Endothelial cell (in vitro differentiated cells): ENCODE measurements around the gene SF1. TPM values are rescaled to one million over a fixed set of nuclear protein-coding genes. Genes with fewer than 3 reads are reported as not detected.

Experiments used
- DNase-seq: peaks from one replicate; pipeline ENCODE4 v3.0.0; 2021; ENCODE audit warnings: low spot score
- H3K27ac Mint-ChIP-seq: one replicate; pipeline ENCODE4 v1.8.0; 2021; ENCODE audit warnings: mixed read lengths, inconsistent platforms; ENCODE audit not compliant: unreplicated experiment
- H3K27me3 Mint-ChIP-seq: one replicate; pipeline ENCODE4 v1.8.0; 2021; ENCODE audit warnings: mild to moderate bottlenecking, moderate library complexity, mixed read lengths, inconsistent platforms; ENCODE audit not compliant: unreplicated experiment
- H3K36me3 Mint-ChIP-seq: one replicate; pipeline ENCODE4 v1.8.0; 2021; ENCODE audit warnings: mild to moderate bottlenecking, low read depth, mixed read lengths, inconsistent platforms; ENCODE audit not compliant: unreplicated experiment
- H3K4me1 Mint-ChIP-seq: one replicate; pipeline ENCODE4 v1.8.0; 2021; ENCODE audit warnings: mild to moderate bottlenecking, mixed read lengths, inconsistent platforms; ENCODE audit not compliant: unreplicated experiment
- H3K4me3 Mint-ChIP-seq: one replicate; pipeline ENCODE4 v1.8.0; 2021; ENCODE audit warnings: mild to moderate bottlenecking, mixed read lengths, inconsistent platforms; ENCODE audit not compliant: unreplicated experiment
- H3K9me3 Mint-ChIP-seq: one replicate; pipeline ENCODE4 v1.8.0; 2021; ENCODE audit warnings: mixed read lengths, inconsistent platforms; ENCODE audit not compliant: unreplicated experiment
- total RNA-seq: library from RNA; stranded (reverse); fragmentation: NEBNext Ultra II Directional; extraction: Animal tissue kit (Norgen Biotek cat#: 25700); gene quantifications from one replicate; pipeline ENCODE4 v1.2.1, GENCODE V29; 2021; ENCODE audit not compliant: unreplicated experiment
- TF ChIP-seq, protein P1 (sequence below): fragments of 200-600 bp; sonication (generic); IDR thresholded peaks from one replicate; pipeline ENCODE4 v1.5.0; 2021; ENCODE audit warnings: antibody characterized with exemption; ENCODE audit not compliant: unreplicated experiment

Gene SF1
- total RNA-seq, 1 donor from 2014 or later: 322 TPM

DNA sequence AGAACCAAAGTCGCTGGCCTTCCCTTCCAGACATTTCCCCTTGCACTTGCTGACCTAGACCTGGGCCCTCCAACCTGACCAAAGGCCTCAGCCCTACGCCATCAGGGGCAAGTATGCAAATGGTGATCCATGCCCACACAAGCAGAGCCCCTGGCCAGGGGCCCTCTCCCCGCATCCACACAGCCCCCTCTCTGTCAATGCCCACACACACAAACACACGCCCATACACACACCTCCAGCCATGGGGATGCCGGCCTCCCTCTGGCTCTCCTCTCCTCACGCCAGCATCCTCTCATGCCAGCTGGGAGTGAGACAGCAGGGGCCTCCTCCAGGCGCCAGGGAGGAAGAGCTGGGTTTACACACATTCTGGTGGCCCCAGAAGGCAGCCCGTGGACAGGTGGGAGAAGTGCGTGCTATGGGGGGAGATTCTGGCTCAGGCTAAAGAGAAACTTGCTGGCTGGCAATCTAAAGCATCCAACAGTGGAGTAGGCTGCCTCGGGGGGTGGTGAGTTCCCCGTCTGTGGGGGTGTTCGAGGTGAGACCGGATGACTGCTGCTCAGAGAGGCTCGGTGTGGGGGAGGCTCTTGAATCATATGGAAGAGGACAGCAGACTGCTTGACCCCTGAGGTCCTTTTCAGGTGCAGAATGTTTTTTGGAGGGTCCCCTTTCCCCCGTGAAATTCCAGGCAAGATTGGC lies 60.1 kb downstream of the SF1 start:
- no peaks in the 10 kb centered on the region for H3K36me3 Mint-ChIP-seq
- H3K27me3 Mint-ChIP-seq: peaks cover 26% of the 10 kb centered on the region
- no peak overlapping the region for H3K4me3 Mint-ChIP-seq
- H3K9me3 Mint-ChIP-seq: no peaks in the 10 kb centered on the region
- no peak overlapping the region for H3K27ac Mint-ChIP-seq
- peaks cover 6% of the 10 kb centered on the region for H3K4me1 Mint-ChIP-seq
- TF ChIP-seq, protein P1, sequence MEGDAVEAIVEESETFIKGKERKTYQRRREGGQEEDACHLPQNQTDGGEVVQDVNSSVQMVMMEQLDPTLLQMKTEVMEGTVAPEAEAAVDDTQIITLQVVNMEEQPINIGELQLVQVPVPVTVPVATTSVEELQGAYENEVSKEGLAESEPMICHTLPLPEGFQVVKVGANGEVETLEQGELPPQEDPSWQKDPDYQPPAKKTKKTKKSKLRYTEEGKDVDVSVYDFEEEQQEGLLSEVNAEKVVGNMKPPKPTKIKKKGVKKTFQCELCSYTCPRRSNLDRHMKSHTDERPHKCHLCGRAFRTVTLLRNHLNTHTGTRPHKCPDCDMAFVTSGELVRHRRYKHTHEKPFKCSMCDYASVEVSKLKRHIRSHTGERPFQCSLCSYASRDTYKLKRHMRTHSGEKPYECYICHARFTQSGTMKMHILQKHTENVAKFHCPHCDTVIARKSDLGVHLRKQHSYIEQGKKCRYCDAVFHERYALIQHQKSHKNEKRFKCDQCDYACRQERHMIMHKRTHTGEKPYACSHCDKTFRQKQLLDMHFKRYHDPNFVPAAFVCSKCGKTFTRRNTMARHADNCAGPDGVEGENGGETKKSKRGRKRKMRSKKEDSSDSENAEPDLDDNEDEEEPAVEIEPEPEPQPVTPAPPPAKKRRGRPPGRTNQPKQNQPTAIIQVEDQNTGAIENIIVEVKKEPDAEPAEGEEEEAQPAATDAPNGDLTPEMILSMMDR: no peak
- no peak for DNase-seq

DNA sequence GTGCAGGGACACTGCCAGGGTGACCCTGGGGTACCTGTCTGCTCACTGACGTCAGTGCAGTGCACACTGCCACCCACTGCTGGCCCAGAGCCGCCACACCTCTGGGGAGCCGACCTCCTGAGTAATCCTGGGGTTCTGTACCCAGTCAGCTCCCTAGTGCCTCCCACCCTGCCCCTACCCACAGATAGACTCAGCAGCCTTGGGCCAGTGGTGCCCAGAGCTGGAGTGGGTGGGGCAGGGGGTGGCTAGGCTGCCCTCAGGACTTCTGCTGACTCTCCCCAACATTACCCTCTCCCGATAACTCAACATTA lies 61.1 kb downstream of the SF1 start:
- TF ChIP-seq, protein P1: no peak
- Mint-ChIP-seq H3K36me3 (no peaks in the 10 kb centered on the region), H3K4me1 (peaks cover 6% of the 10 kb centered on the region), H3K27me3 (peaks cover 26% of the 10 kb centered on the region), H3K27ac (no peak overlapping the region), H3K9me3 (no peaks in the 10 kb centered on the region), H3K4me3 (no peak overlapping the region)
- no peak for DNase-seq

DNA sequence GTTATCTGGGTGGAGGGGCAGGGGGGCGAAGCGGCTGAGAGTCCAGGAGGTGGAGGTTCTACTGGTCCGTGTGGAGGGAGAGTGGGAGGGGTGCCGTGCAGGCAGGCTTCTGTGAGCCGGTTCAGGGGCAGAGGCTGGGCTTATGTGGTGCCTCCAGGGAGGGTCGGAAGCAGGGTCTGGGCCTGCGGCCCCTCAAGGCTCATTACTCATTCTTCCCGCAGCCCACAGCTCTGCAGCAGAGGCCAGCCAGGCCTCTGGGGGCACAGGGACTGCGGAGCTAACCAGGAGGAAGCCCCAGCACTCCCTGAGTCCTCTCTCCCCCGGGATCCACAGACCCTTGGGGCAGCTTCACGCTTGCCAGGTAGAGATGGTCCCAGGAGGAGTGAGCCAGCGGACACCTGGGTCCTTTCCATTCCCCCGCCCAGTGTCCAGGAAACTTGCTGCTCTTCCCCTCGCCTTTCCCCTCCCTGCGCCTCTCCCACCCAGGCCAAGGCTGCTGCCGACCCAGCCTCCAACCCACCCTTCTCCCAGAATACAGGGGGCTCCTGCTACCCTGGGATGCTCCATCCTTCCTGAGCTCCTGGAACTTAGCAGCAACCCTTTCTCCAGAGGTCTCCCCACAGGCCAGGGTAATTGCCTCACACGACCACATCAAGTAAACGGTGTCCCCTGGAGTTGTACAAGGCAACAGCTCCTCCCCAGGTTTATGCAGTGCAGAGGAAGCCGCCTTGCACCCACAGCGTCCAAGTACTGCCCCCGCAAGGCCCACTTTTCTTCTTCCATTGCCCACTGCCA lies 61.7 kb downstream of the SF1 start:
- Mint-ChIP-seq H3K36me3 (peaks cover 3% of the 10 kb centered on the region), H3K27ac (no peak overlapping the region), H3K4me3 (no peak overlapping the region), H3K9me3 (no peaks in the 10 kb centered on the region), H3K4me1 (peaks cover 11% of the 10 kb centered on the region), H3K27me3 (peaks cover 29% of the 10 kb centered on the region)
- DNase-seq: no peak
- TF ChIP-seq, protein P1: no peak

DNA sequence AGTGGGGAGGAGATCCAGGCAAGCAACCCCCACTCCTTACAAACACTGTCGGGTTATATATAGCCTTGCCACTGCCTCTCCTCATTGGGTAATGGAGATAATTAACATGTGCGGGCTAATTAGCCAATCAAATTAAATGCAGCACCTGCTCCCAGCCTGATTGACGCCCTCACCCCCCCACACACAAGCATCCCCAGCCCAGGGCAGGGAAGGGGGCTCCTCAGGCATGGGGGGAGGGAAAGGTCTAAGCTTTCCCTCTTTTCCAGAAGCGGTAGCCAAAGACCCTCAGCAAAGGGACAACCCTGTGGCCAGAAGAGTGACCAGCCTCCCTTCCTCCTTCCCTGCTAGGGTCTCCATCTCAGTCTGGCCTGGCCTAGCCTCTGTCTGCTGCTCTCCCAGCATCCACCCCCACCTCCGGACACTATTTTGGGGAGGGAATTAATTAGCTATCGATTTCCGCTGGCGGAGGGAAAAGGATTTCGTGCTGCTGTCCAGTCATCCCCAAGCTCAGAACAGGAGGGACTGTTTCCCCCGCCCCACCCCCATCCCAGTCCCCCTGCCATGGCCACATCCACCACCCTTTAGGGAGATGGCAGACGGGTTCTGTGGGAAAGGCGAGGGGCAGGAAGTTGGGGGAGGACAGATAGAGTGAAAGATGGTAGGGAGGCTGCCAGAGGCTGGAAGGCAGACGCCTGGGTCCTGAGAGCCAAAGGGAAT lies 62.4 kb downstream of the SF1 start:
- peaks cover 5% of the 10 kb centered on the region for H3K36me3 Mint-ChIP-seq
- TF ChIP-seq, protein P1: no peak
- H3K4me1 Mint-ChIP-seq: peaks cover 17% of the 10 kb centered on the region
- H3K27ac Mint-ChIP-seq: no peak overlapping the region
- no peaks in the 10 kb centered on the region for H3K9me3 Mint-ChIP-seq
- H3K27me3 Mint-ChIP-seq: peaks cover 29% of the 10 kb centered on the region
- DNase-seq: no peak
- no peak overlapping the region for H3K4me3 Mint-ChIP-seq
